HG02852 (cell line): ENCODE measurements around the gene EML3.

Experiments
- ATAC-seq: cut with Tn5 transposase; IDR thresholded peaks from one replicate; pipeline ENCODE4 v1.9.1; 2021; ENCODE audit warnings: mild to moderate bottlenecking, moderate library complexity; ENCODE audit not compliant: unreplicated experiment

EML3 gene

DNA sequence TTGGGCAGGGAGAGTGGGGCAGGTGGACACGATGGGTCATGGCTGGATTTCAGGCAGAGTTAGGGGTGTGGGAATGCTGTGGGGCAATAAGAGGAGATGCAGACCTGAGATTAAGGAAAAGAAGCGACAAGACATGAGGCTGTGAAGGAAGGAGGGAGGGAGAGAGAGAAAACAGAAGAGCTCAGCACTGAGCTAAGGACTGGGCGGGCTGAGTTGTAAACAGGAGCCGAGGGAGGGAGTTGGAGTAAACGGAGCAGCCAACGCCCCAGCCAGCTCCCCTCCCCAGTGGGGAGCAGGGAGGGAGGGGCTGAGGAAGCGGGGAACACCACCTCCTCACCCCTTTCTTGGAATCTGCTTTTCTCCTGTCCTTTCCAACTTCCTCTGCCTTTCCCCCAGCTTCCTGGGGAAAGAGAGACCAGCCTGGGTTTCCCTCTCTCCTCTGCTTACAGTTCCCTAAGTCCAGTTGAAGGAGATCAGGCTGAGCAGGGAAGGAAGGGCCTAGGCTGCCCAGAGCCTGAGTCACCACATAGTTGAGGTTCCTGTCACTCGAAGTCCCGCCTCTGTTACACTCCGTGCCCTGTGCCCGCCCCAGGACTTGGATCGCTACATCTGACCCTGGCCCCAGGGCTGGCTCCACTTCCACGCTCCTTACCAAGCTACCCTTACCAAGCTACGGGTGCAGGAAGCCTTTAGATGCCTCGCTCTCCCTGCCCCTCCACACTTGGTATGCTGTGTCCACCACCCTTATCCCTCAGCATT lies 59.3 kb downstream of the EML3 start:
- ATAC-seq = no peak

DNA sequence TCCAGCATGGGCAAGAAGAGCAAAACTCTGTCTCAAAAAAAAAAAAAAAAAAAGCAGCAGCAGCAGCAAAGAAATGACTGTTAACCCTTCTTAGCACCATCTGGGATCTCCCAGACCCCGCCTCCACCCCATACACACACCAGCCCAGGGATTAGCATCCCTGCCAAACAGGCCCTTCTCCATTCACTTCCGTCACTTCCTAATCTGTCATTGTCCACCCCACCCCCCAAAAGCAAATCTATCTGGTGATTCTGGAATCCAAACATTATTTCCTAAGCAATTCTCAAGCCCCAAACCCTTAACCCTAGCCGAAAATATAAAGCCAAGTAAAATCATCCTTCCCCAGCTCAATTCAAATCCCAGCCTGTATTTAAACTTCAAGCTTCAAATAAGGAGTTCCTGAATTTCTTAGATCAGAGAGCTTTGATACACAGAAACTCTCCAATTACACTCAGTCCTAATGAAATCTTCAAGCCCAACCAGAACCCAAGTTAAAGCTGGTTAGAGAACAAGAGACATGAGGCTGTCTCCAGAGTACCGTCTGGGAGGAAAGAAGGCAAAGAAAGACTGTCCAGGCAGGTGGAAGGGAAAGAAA lies 60.0 kb downstream of the EML3 start:
- ATAC-seq = no peak
